Activated CD4-positive, alpha-beta T cell treated with anti-CD3 and anti-CD28 coated beads, Interleukin-2, amount 50 U/mL, for 4 hours (primary cell): ENCODE results near the gene CCR8.

Experiments used
- DNase-seq, 2 experiments: peaks; one replicate each; pipeline ENCODE4 v3.0.0-alpha.2; 2020

The CCR8 gene, protein sequence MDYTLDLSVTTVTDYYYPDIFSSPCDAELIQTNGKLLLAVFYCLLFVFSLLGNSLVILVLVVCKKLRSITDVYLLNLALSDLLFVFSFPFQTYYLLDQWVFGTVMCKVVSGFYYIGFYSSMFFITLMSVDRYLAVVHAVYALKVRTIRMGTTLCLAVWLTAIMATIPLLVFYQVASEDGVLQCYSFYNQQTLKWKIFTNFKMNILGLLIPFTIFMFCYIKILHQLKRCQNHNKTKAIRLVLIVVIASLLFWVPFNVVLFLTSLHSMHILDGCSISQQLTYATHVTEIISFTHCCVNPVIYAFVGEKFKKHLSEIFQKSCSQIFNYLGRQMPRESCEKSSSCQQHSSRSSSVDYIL

DNA sequence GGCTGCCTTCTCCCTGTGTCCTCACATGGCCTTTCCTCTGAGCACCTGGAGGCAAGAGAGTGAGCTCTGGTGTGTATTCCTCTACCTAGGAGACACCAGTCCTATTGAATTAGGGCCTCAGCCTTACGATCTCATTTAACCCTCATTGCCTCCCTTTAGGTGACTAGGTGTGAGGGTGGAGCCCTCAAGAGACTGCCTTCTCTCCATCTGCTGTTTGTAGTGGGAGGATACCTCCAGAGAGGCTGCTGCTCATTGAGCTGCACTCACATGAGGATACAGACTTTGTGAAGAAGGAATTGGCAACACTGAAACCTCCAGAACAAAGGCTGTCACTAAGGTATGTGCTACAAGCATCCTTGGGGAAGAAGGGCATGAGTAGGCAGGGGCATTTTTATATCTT lies at the start of gene CCR8:
TSS of gene CCR8 (plus strand) at position 217 of the 400 bp plus-strand sequence. CDS start 2,623 bp downstream, outside the sequence.
- DNase-seq, result no peak

GRCh38 chr3:39279745-39280517 lies 49.6 kb upstream of the CCR8 start, which contains the start of gene CX3CR1:
Gene CX3CR1, minus strand, starts transcription at chr3:39280036. Its CDS starts 13,527 bp downstream, at chr3:39266509.
- no peak for DNase-seq

DNA sequence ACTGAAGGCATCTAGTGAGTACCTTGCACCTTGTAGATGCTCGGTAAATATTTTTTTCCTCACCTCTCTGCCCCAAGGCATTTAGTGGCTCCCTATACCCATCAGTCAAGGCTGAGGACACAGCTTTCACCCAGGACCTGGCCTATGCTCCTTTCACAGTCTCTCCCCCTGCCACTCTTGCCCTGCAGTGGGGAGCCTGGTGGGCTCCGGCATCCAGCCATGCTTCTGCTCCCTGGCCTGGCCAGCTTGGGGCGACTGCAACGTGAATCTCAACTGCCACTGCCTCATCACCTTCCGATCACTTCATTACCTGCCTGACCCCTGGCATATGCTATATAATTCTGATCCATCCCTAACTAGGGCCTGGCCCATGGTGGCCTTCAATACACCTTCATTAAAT lies 48.9 kb upstream of the CCR8 start:
- no peak for DNase-seq

- no peak for DNase-seq
Observed at GRCh38 chr3:39281533-39281932, 48.0 kb upstream of the CCR8 start.

DNA sequence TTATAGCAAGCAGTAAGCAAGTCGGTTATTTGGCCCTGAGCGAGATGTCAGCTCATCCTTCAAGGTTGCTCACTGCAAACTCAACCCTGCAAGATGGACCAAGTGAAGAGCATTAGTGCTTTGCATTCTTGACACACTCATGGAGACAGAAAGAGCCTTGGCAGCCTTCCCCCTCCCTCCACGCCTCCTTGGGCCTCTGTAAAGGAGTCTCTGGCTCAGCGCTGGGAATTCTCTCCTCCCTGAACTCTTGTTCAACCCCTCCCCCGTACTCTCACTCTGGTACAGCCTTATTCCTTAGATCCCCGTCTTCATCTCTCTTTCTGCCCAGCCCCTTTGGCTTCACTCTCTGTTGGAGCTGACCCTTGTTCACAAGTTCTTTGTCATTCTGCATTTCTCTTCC lies 47.5 kb upstream of the CCR8 start:
- no peak for DNase-seq

DNA sequence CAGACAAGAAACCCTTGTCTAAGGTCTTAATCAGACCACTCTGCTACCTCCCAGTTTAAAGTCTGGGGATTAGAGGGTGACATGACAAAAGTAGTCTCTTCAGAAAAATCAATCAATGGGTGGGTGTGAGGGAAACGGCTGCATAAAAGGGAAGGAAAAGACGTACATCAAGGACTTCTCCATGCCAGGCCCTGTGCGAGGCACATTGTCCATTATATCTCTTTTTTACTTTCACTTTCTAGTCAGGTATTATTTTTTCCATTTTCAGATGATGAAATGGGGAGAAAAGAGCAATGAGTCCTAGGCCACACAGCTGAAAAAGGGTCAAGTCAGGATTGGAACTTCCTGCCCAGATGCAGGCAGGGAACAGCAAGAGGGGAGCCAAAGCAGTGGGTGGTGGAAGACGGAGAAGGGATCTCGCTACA lies 45.0 kb upstream of the CCR8 start:
- no peak for DNase-seq

GRCh38 chr3:39285332-39285731 lies 44.2 kb upstream of the CCR8 start:
- DNase-seq, result no peak

DNA sequence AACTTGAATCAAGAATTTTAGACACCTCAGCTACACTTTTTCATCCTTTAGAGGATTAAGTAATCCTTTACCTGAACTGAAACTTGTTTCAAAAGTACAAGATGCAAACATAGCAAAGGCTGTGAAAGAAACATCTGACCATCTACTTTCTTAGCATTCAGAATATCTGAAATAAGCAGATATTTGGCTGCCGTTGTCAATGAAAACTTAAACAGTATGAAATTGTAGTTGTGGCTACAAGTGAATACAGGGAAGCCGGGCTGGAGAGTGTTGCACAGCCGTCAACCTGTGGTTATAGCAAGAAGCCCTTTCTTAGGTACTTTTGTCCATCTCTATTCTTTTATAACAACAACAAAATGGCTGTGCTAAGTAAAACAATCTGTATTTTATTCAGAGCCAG lies 42.7 kb upstream of the CCR8 start:
- no peak for DNase-seq

GRCh38 chr3:39287216-39288164 lies 42.0 kb upstream of the CCR8 start:
- no peak for DNase-seq

GRCh38 chr3:39288300-39288808 lies 41.2 kb upstream of the CCR8 start:
- peak; percentile 76 to 78 for DNase-seq

DNA sequence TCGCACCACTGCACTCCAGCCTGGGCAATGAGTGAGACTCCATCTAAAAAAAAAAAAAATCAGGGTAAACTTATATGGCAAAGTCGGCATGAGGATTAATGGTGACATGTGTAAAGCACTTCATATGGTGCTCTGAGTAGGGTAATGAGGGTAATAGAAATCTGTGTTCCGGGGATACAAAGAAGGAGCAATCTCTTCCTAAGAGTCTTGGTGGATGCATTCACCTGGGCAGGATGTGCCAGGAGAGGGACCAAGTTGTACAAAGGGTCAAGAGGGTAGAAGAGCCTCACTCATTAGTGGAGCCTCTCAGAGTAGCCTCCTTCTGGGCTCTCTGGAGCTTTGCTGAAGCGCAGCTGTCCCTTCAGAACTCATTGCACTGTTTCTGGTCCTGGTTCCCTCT lies 40.4 kb upstream of the CCR8 start:
- DNase-seq, result no peak

DNA sequence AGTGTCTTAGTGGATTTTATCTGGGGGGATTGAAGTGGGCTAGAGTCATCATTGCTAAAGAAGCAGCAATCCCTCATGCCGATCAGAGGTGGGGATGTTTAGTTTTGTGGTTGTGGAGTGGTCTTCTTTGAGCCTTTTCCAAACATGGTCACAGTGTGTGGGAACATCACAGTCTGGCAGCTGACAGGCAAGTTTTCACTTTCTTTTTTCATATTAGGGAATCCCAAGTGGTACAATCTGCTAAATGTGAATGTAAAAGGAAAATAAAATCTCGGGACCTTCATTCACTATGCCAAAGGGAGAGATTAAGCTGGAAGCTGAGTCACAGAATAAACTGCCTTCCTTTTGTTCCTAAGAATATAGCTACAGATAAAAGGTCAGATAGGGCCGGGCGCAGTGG lies 39.3 kb upstream of the CCR8 start:
- no peak for DNase-seq

GRCh38 chr3:39291903-39292329 lies 37.6 kb upstream of the CCR8 start:
- DNase-seq, result peak; percentile 69 to 72

- DNase-seq, result no peak
Observed at GRCh38 chr3:39292961-39293360, 36.5 kb upstream of the CCR8 start.

DNA sequence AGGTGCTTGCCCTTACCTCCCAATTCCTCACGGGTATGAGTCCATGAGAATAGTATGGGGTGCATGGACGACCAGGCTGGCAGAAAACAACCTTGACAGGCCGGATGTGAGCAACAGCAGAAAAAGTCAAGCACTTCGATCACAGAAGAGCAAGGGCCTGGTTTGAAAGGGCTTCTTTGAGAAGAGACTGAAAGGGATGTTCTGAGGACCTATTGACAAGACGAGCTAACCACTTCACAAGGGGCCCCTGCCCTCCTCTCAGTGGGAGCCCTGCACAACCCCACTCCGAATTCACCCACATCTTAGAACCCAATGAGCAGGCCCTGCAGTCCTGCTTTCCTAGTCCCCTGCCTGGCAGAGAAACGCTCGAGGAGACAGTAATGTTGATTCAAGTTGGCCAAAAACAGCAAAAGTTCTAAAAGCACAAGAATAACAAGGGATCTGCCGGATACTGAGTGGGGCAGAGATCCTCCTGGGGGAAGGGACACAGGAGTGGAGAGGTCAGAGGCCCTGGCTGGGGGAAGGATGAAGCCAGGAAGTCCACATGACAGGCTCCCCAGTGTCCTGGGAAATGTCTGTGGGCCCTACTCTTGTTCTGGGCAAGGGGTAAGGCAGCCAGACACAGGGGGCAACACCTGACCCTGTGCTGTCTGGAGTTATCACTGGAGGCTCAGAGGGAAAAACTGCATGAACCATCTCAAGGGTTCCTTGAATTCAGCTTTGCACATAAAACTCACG lies 34.9 kb upstream of the CCR8 start:
- DNase-seq, result no peak

- no peak for DNase-seq
Observed at GRCh38 chr3:39295184-39295775, 34.2 kb upstream of the CCR8 start.

DNA sequence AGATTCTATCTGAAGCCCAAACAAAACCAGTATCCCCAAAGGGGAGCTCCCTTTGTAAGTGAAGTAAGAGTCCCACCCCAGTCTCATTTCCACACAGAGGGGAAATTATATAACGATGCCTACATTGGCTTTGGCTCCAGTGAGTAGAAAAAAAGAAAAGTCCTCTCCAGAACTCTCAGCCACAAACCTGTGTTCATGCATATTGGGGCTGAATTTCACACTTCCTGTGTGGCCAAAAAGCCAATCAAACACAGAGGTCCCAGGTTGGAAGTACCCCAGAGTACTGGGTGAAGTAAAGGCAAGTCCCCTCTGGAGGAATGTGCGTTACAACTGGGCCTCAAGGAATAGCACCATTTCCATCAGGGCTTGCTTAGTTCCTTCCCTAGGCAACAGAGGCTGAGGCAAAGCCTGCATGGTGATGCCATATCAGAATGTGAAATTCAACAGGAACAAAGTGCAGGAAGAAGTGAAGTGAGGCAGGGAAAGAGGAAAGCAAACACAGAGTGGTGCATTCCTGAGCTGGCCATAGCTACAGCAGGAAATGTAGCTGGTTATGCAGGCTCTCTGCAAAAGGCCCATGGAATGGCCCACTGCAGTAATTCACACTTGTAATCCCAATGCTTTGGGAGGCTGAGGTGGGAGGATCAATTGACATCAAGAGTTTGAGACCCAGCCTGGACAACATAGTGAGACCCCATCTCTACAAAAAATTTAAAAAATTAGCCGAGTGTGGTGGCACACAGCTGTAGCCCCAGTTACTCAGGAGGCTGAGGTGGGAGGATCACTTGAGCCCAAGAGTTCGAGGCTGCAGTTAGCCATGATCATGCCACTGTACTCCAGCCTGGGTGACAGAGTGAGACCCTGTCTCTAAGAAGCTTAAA lies 33.1 kb upstream of the CCR8 start:
- DNase-seq, result no peak

DNA sequence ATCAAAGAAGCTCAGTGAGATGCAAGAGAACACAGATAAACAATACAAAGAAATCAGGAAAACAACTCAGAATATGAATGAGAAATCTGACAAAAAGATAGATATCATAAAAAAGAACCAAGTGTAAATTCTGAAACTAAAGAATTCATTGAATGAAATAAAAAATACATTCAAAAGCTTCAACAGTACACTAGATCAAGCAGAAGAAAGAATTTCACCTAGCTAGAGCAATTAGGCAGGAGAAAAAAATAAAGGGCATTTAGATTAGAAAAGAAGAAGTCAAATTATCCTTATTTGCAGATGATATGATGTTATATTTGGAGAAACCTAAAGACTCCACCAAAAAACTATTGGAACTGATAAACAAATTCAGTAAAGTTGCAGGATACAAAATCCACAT lies 30.2 kb upstream of the CCR8 start:
- no peak for DNase-seq

DNA sequence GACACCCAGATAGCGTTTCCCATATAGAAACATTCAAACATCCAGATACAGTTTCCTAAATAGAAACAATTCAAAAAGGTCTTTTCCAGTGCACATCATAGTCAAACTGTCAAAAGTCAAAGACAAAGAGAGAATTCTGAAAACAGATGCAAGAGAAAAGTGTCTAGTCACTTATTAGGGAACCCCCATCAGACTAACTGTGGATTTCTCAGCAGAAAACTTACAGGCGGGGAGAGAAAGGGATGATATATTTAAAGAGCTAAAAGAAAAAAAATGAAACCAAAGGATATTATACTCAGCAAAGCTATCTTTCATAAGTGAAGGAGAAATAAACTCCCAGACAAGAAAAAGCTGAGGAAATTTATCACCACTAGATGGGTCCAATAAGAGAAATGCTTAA lies 27.3 kb upstream of the CCR8 start:
- no peak for DNase-seq

DNA sequence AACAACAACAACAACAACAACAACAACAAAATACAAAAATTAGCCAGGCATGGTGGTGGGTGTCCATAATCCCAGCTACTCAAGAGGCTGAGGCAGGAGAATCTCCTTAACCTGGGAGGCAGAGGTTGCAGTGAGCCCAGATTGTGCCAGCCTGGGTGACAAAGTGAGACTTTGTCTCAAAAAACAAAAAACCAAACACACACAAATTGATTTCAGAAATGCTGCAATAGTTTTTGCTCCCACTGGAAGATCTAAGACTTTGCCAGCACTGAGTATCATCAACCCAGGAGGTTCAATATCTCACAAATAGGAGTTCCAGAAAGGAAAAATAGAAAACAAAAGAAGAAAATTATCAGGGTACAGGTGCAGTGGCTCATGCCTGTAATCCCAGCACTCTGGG lies 16.2 kb upstream of the CCR8 start:
- no peak for DNase-seq

- DNase-seq, result no peak
Observed at GRCh38 chr3:39315420-39315819, 14.1 kb upstream of the CCR8 start.
